ENCODE measurements around the gene RETREG1. TPM values are rescaled to one million over a fixed set of nuclear protein-coding genes. Genes with fewer than 3 reads are reported as not detected.

RETREG1 gene, protein sequence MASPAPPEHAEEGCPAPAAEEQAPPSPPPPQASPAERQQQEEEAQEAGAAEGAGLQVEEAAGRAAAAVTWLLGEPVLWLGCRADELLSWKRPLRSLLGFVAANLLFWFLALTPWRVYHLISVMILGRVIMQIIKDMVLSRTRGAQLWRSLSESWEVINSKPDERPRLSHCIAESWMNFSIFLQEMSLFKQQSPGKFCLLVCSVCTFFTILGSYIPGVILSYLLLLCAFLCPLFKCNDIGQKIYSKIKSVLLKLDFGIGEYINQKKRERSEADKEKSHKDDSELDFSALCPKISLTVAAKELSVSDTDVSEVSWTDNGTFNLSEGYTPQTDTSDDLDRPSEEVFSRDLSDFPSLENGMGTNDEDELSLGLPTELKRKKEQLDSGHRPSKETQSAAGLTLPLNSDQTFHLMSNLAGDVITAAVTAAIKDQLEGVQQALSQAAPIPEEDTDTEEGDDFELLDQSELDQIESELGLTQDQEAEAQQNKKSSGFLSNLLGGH
- 100 to 1,000 TPM; 102 to 180 TPM for total RNA-seq

- peak within 1 kb of the TSS; percentile 86 to 96 for H3K27ac ChIP-seq
- peak within 1 kb of the TSS; percentile 89 to 91 for H3K4me3 ChIP-seq
- H3K36me3 ChIP-seq, result no peaks in the 10 kb centered on the region
- TF ChIP-seq, protein P1, sequence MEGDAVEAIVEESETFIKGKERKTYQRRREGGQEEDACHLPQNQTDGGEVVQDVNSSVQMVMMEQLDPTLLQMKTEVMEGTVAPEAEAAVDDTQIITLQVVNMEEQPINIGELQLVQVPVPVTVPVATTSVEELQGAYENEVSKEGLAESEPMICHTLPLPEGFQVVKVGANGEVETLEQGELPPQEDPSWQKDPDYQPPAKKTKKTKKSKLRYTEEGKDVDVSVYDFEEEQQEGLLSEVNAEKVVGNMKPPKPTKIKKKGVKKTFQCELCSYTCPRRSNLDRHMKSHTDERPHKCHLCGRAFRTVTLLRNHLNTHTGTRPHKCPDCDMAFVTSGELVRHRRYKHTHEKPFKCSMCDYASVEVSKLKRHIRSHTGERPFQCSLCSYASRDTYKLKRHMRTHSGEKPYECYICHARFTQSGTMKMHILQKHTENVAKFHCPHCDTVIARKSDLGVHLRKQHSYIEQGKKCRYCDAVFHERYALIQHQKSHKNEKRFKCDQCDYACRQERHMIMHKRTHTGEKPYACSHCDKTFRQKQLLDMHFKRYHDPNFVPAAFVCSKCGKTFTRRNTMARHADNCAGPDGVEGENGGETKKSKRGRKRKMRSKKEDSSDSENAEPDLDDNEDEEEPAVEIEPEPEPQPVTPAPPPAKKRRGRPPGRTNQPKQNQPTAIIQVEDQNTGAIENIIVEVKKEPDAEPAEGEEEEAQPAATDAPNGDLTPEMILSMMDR (IDR thresholded peaks at IDR 0.05), result no peak
- H3K4me1 ChIP-seq, result peaks cover 0 to 19% of the 10 kb centered on the region in 2 donors
- H3K27me3 ChIP-seq, result no peaks in the 10 kb centered on the region
- DNase-seq (ENCODE audit: low spot score), result no peak
- H3K9me3 ChIP-seq, result no peaks in the 10 kb centered on the region
These were observed at the start of gene RETREG1 for GRCh38 chr5:16616536-16617273. Gene RETREG1 (minus strand): TSS chr5:16616997. CDS start chr5:16616971, 26 bp downstream.

DNA sequence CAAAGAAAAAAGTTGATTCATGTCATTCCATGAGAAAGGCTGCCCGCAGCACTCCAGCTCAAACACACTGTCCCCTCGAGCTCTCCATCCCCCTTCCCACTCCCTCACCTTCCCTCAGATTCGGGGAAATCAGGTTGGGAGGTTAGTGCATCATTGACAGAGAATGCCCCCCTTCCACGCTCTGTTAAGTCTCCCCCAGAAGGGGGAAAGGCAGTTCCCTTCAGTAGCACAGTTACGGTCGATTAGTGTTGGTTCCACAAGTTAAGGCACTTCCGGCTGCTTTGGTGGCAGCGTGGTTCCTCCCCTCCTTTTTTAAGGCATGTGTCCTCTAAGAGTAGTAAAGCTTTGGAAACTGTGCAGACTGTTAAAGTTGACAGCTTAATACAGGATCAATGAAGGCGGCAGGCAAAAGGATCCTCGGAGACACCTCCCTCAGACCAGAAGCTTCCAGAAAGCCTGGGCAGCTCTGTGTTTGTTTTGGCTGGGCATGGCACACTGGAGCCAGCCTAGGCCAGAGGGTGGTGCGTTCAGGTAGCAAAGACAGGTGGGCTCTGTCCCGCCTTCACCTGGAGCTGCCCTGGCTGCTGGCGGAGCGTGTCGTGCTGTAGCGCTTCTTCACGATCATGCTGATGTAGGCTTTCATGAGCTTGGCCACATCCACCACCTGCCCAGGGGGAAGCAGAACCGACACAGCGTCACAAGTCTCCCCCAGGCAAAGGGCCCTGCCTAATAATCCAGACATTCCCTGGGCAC is 49.5 kb upstream of the RETREG1 start:
- Histone ChIP-seq H3K36me3 (no peaks in the 10 kb centered on the region), H3K27me3 (no peaks in the 10 kb centered on the region), H3K4me1 (peaks cover 0 to 21% of the 10 kb centered on the region in 2 donors), H3K4me3 (no peak overlapping the region), H3K9me3 (no peaks in the 10 kb centered on the region), H3K27ac (peak overlapping the region; percentile 23 to 29)
- no peak for DNase-seq (ENCODE audit: low spot score)
- TF ChIP-seq, protein P1 (IDR thresholded peaks at IDR 0.05), result no peak

GRCh38 chr5:16665601-16666000 is 48.8 kb upstream of the RETREG1 start:
- Histone ChIP-seq H3K27me3 (no peaks in the 10 kb centered on the region), H3K27ac (no peak overlapping the region), H3K36me3 (no peaks in the 10 kb centered on the region), H3K4me1 (peaks cover 0 to 21% of the 10 kb centered on the region in 2 donors), H3K4me3 (no peak overlapping the region), H3K9me3 (no peaks in the 10 kb centered on the region)
- TF ChIP-seq, protein P1 (IDR thresholded peaks at IDR 0.05), result no peak
- no peak for DNase-seq (ENCODE audit: low spot score)

DNA sequence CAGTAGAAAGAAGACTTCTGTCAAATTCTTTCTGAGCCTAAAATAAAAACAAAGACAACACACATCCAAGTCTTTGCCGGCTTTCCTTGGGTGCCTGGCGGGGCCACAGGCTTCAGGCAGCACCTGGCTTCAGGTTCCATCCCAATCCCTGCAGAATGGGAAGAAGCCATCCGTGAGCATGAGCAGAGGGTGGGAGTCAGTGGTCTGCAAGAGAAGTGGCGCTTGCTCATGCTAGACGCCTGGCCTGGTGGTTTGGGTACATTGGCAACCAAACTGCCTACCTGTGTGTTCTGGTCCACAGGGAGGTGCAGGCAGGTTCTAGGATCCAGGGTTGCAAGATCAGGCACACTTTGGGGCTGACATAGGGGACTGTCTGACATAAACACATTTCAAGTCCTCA is 47.6 kb upstream of the RETREG1 start:
- Histone ChIP-seq H3K9me3 (no peaks in the 10 kb centered on the region), H3K4me3 (no peak overlapping the region), H3K27me3 (no peaks in the 10 kb centered on the region), H3K4me1 (peaks cover 0 to 21% of the 10 kb centered on the region in 2 donors), H3K36me3 (no peaks in the 10 kb centered on the region), H3K27ac (no peak overlapping the region)
- DNase-seq (ENCODE audit: low spot score), result no peak
- TF ChIP-seq, protein P1 (IDR thresholded peaks at IDR 0.05), result no peak

DNA sequence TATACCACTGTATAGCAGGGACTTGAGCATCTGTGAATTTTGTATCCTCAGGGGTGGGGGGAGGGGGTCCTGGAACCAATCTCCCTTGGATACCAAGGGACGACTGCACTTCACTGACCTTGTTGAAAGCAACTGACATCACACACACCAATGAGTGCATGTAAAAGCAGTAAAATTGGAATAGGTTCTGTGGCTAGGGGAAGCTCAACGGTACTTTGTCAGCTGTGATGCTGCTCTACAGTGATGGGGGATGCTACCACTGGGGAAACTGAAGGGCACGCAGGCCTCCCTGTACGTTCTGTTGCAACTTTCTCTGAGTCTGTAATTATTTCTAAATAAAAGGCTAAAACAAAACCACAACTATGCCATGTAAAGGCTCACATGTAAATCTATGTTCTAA is 47.0 kb upstream of the RETREG1 start:
- Histone ChIP-seq H3K9me3 (peaks cover 0 to 3% of the 10 kb centered on the region in 2 donors), H3K4me1 (peaks cover 0 to 21% of the 10 kb centered on the region in 2 donors), H3K4me3 (no peak overlapping the region), H3K36me3 (no peaks in the 10 kb centered on the region), H3K27ac (no peak overlapping the region), H3K27me3 (no peaks in the 10 kb centered on the region)
- TF ChIP-seq, protein P1 (IDR thresholded peaks at IDR 0.05), result no peak
- no peak for DNase-seq (ENCODE audit: low spot score)
